D341Med (cell line): ENCODE results near the gene BCL2L11.
A peak's percentile ranks its signal among the peaks of the same experiment; 100 is the strongest.
"Not testable (repeated sequence)": the region's sequence is repeated elsewhere in the genome, so short reads cannot be mapped to it uniquely, and the experiment has no call there.

Experiments used
- DNase-seq: peaks from one replicate; pipeline ENCODE4 v3.0.0; 2012; ENCODE audit warnings: low spot score

BCL2L11 gene, protein sequence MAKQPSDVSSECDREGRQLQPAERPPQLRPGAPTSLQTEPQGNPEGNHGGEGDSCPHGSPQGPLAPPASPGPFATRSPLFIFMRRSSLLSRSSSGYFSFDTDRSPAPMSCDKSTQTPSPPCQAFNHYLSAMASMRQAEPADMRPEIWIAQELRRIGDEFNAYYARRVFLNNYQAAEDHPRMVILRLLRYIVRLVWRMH

GRCh38 chr2:111120253-111121027 lies at the start of gene BCL2L11:
BCL2L11 (plus strand) TSS chr2:111120914; CDS start chr2:111123746, 2,832 bp downstream.
- DNase-seq: peak; percentile 95

GRCh38 chr2:111071600-111072171 lies 49.0 kb upstream of the BCL2L11 start:
- DNase-seq: no peak

DNA sequence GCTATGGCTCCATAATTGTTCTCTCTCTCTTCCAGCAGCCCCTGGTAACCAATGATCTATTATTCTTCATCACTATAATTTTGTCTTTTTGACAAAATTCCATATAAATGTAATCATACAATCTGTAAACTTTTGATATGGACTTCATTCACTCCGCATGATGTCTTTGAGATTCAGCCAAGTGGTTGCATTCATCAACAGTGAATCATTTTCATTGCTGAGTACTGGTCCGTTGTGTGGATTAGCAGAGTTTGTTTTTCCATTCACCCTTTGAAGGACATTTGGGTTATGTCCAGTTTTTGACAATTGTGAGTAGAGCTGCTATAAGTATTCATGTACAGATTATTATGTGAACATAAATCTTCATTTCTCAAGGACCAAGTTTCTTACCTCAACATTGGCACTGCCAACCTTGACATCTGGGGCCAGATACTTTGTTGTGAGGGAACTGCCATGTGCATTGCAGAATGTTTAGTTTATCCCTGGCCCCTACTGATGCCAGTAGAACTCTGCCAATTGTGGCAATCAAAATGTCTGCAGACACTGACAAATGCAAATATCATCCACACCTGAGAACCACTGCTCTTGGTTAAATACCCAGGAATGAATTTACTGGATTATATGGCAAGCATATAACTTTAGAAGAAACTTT lies 48.4 kb upstream of the BCL2L11 start:
- DNase-seq: no peak

DNA sequence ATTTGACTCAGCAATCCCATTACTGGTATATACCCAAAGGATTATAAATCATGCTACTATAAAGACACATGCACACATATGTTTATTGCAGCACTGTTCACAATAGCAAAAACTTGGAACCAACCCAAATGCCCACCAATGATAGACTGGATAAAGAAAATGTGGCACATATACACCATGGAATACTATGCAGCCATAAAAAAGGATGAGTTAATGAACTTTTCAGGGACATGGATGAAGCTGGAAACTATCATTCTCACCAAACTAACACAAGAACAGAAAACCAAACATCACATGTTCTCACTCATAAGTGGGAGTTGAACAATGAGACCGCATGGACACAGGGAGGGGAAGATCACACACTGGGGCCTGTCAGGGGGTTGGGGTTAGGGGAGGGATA lies 38.1 kb upstream of the BCL2L11 start:
- DNase-seq: not testable (repeated sequence)

GRCh38 chr2:111091811-111092211 lies 28.9 kb upstream of the BCL2L11 start:
- no peak for DNase-seq

GRCh38 chr2:111094691-111095090 lies 26.0 kb upstream of the BCL2L11 start:
- DNase-seq: no peak

GRCh38 chr2:111095434-111095833 lies 25.3 kb upstream of the BCL2L11 start:
- DNase-seq: no peak

- no peak for DNase-seq
Observed at GRCh38 chr2:111099402-111099801, 21.3 kb upstream of the BCL2L11 start.

GRCh38 chr2:111100087-111100764 lies 20.5 kb upstream of the BCL2L11 start:
- no peak for DNase-seq

DNA sequence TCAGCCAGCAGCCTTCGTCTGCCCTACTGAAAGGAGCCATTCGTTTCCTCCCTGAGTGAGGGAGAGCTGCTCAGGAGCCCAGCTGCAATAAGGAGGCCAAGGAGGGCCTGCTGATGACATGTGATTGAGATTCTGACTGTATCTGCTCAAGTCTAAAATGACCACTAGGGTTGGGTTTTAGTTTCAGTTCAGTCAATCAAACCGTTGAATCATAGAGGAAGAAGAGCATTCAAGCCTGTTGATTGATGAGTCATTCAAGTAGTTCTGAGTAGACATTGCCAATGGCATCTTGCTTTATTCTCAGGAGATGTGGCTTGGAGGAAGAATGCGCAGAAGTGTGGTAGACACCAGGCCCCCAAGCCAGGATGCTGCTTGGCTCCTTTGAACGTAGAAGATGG lies 19.9 kb upstream of the BCL2L11 start:
- no peak for DNase-seq

- no peak for DNase-seq
Observed at GRCh38 chr2:111101592-111101991, 19.1 kb upstream of the BCL2L11 start.

GRCh38 chr2:111102216-111102615 lies 18.5 kb upstream of the BCL2L11 start:
- no peak for DNase-seq

DNA sequence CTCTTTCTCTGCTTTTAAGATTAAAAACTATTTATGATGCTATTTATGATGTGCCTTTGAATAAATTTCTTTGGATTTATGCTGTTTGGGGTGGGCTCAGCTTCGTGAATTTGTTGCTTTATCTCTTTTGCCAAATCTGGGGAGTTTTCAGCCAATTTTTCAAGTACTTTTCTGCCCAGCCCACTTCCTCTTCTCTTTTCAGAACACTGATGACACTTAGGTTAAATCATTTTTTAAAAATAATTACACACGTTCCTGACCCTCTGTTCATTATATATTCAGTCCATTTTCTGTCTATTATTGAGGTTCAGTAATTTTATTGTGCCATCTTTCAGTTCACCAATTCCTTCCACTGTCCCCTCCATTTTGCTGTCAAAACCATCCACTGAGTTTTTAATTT lies 14.8 kb upstream of the BCL2L11 start:
- DNase-seq: no peak

GRCh38 chr2:111106706-111107105 lies 14.0 kb upstream of the BCL2L11 start:
- no peak for DNase-seq

GRCh38 chr2:111108745-111109271 lies 11.9 kb upstream of the BCL2L11 start:
- no peak for DNase-seq

DNA sequence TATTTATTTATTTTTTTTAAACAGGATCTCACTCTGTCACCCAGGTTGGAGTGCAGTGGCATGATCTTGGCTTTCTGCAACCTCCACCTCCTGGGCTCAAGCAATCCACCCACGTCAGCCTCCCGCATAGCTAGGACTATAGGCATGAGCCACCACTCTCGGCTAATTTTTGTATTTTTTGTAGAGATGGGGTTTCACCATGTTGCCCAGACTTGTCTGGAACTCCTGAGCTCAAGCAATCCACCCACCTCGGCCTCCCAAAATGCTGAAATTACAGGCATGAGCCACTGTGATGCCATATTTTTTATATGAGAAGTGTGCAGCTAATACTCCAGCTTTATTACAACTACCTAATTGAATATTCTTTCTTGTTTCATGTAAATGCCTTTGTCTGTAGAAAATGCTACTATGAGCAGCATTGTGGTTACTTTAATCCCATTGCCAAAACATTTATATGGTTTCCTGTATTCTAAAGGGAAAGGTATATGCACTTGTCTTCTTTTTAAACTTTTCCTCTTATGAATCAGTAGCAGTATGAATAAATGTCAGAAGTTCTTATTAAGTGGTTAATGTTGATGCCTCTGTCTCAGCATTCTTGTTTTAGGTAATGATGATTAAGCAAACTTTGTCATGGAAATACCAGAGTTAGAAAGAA lies 9.5 kb upstream of the BCL2L11 start:
- no peak for DNase-seq

DNA sequence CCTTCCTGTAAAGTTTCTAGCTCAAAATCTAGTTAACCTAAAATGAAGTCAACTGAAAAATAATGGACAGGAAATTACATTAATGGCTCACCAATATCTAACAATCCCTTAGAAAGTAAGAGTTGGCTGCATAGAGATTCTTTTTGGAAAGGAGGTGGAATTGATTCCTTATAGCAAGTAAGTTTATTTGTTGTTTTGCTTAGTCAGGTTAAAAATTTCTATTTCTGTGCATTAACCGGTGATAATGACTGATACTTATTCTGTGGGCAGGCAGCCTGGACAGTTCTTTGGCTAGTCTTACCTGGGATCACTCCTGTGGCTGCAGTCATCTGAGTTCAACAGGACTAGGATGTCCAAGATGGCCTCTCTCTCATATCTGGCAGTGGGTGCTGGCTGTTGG lies 6.9 kb upstream of the BCL2L11 start:
- no peak for DNase-seq

GRCh38 chr2:111116011-111116746 lies 4.5 kb upstream of the BCL2L11 start:
- no peak for DNase-seq

DNA sequence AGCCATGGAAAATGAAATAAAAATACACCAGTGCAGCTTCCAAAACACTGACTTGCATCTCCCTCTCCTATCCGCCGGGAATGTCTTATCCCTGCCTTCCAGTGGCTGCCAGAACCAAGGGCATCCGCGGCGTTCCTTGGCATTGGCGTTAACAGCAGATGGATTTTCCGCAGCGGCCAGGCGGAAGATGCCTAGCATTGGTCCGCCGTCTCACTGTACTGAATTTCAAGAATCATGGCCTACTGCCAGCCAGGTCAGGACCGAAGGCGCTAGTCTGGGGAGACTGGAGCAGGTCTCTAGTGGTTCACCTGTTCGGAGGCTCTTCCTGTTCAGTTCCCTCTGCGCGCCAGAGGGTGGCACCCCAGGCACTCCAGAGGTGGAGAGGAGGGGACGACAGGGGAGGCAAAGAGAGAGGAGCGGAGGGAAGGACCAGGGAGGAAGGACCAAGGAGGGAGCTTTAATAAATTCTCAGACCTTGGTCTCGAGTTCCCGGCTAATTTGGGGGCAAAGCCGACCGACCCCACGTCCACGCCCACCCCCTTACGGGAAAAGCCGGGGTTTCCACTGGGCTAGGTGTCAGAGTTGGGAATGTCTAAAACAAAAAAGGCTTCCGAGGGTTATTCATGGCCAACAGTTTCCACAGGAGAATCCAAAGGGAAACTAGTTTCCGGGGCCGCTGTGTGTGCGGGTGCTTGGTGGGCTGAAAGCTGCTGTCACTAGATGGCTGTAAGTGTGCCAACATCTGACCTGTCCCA lies 3.7 kb upstream of the BCL2L11 start:
- peak; percentile 82 for DNase-seq
